Lower leg skin (tissue), 4 donors: ENCODE measurements around the gene APP. TPM values are rescaled to one million over a fixed set of nuclear protein-coding genes. Genes with fewer than 3 reads are reported as not detected.

Experiments used
- DNase-seq, 2 donors: peaks; one replicate each; pipeline ENCODE4 v3.0.0-alpha.2; 2019; ENCODE audit warnings: low spot score in 2 of 2
- H3K4me3 ChIP-seq: fragments of 200-600 bp; sonication (generic); 2 replicates; pipeline ENCODE4 v1.5.1; 2017; ENCODE audit warnings: mild to moderate bottlenecking, low read depth; ENCODE audit not compliant: poor library complexity, severe bottlenecking
- CTCF ChIP-seq, 3 donors: fragments of 450-650 bp; IDR thresholded peaks; one replicate each; pipeline ENCODE4 v1.5.1; 2016; ENCODE audit warnings: antibody characterized with exemption in 3 of 3, mild to moderate bottlenecking in 3 of 3, moderate library complexity in 2 of 3
- POLR2A ChIP-seq, 2 donors: fragments of 450-650 bp; IDR thresholded peaks; one replicate each; pipeline ENCODE4 v1.6.1; 2016 to 2017; ENCODE audit warnings: antibody characterized with exemption in 2 of 2, mild to moderate bottlenecking in 1 of 2, moderate library complexity in 1 of 2
- WGBS, 2 donors: methylation state at CpG; one replicate each; pipeline ENCODE4 v1.1.5; 2018; 5-methylcytosine and 5-hydroxymethylcytosine counted together
- intact Hi-C: fragments of 100-400 bp; cut with DNase I; formaldehyde crosslinking; loops from one replicate; pipeline ENCODE4 v1.15.0; 2023; ENCODE audit warnings: low total_unique reads
- total RNA-seq, 4 donors: library from RNA; depleted of rRNA; stranded (reverse); fragments of >200 nt; gene quantifications; one replicate each; pipeline ENCODE4 v1.1.0, GENCODE V29; 2016

APP gene
- total RNA-seq, 4 donors from 2014 or later = 240 to 403 (median 331) TPM

GRCh38 chr21:26052057-26052456 lies 118.5 kb downstream of the APP start:
- H3K4me3 ChIP-seq = no peak overlapping the region
- 88 to 95% methylated on average over 2 of the region's 2 CpGs for WGBS, 2 donors
- no peak for DNase-seq
- intact Hi-C loops = no loop called here
- TF ChIP-seq CTCF (IDR thresholded peaks at IDR 0.05) (no peak), POLR2A (IDR thresholded peaks at IDR 0.05) (no peak)

- intact Hi-C loops = no loop called here
- DNase-seq = no peak
- 95 to 99% methylated on average over 6 of the region's 6 CpGs for WGBS, 2 donors
- no peak overlapping the region for H3K4me3 ChIP-seq
- TF ChIP-seq POLR2A (IDR thresholded peaks at IDR 0.05) (no peak), CTCF (IDR thresholded peaks at IDR 0.05) (no peak)
Measured at GRCh38 chr21:26050857-26051256, 119.7 kb downstream of the APP start.

GRCh38 chr21:26049803-26050202 lies 120.8 kb downstream of the APP start:
- DNase-seq = no peak
- WGBS, 2 donors = 89% methylated on average over 1 of the region's 1 CpG
- TF ChIP-seq CTCF (IDR thresholded peaks at IDR 0.05) (no peak), POLR2A (IDR thresholded peaks at IDR 0.05) (no peak)
- no peak overlapping the region for H3K4me3 ChIP-seq
- intact Hi-C loops = no loop called here

- intact Hi-C loops = no loop called here
- TF ChIP-seq POLR2A (IDR thresholded peaks at IDR 0.05) (no peak), CTCF (IDR thresholded peaks at IDR 0.05) (no peak)
- H3K4me3 ChIP-seq = no peak overlapping the region
- no peak for DNase-seq
- 74 to 84% methylated on average over 7 of the region's 7 CpGs for WGBS, 2 donors
Measured at GRCh38 chr21:26047279-26047967, 123.1 kb downstream of the APP start.

- 70 to 84% methylated on average over 3 of the region's 3 CpGs for WGBS, 2 donors
- H3K4me3 ChIP-seq = no peak overlapping the region
- no peak for DNase-seq
- intact Hi-C loops = no loop called here
- TF ChIP-seq POLR2A (IDR thresholded peaks at IDR 0.05) = no peak
- no peak for TF ChIP-seq CTCF (IDR thresholded peaks at IDR 0.05)
Measured at GRCh38 chr21:26043891-26044290, 126.7 kb downstream of the APP start.
